ENCODE measurements around the gene PARVB.

DNA sequence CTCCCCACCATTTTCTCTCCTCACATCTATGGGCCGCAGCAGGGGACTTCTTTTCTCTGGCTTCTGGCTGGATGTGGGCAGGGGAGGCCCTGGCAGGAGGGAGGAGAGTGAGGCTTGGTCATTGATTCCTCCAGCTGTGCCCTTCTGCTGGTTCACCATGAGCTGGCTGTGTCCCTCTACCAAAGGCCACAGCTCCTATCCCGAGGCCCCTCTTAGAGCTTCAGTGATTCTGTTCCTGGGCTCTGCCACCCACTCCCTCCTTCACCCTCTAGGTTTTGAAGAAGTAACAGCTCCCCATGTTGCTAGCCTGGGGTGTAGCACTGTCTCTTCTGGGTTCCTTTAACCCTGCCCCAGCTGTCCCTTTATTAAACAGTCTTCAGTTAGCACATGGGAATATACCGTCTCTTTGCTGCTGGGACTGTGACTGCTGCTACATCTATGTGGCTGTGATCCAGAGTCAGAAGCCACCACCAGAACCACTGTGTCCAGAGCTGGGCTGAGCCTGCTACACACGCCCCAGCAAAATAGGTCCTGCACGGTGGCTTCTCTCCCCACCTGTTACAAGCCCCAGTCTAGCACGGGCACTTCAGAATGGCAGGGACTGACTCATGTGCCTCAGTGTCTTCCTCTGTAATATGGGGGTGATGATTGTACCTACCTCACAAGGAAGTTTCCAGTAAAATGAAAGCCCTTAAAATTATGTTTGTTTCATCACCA lies 156.0 kb downstream of the PARVB start:
- no peak for TF ChIP-seq POLR2A (IDR thresholded peaks at IDR 0.05)
- TF ChIP-seq, protein P1, sequence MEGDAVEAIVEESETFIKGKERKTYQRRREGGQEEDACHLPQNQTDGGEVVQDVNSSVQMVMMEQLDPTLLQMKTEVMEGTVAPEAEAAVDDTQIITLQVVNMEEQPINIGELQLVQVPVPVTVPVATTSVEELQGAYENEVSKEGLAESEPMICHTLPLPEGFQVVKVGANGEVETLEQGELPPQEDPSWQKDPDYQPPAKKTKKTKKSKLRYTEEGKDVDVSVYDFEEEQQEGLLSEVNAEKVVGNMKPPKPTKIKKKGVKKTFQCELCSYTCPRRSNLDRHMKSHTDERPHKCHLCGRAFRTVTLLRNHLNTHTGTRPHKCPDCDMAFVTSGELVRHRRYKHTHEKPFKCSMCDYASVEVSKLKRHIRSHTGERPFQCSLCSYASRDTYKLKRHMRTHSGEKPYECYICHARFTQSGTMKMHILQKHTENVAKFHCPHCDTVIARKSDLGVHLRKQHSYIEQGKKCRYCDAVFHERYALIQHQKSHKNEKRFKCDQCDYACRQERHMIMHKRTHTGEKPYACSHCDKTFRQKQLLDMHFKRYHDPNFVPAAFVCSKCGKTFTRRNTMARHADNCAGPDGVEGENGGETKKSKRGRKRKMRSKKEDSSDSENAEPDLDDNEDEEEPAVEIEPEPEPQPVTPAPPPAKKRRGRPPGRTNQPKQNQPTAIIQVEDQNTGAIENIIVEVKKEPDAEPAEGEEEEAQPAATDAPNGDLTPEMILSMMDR (IDR thresholded peaks at IDR 0.05 in 4 of 5, conservative IDR thresholded peaks at IDR 0.05 in 1 of 5): no peak

All from gastrocnemius medialis (tissue), 4 donors.